HTR-8/SVneo (cell line): ENCODE measurements around the gene STK4.
"Not testable (repeated sequence)": the region's sequence is repeated elsewhere in the genome, so short reads cannot be mapped to it uniquely, and the experiment has no call there.

Source experiments
- DNase-seq: peaks from one replicate; pipeline ENCODE4 v3.0.0; 2011; ENCODE audit warnings: low spot score, mixed read lengths; ENCODE audit not compliant: insufficient read length
- FAIRE-seq: peaks from 2 replicates; lab custom pipeline; 2011; peaks lifted over from hg19 to GRCh38; lab: Jason Lieb, UNC

STK4 gene

DNA sequence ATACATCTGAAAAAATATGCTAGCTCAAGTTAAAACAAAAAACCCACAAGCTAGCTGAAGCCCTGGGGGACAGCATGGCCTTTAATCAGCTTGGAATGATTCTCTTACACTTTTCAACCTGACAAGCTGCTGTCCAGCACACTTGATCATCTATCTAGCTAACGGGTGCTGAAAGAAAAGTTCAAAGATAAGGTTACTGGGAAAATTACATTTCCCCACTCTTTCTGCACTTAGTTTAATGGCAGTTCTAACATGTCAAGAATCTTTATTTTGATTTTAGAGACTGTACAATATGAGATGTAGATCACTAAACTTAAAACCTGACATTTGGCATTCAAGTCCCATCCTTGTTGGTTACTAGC is 53.4 kb downstream of the STK4 start:
- FAIRE-seq (peak; percentile 31), DNase-seq (no peak)

DNA sequence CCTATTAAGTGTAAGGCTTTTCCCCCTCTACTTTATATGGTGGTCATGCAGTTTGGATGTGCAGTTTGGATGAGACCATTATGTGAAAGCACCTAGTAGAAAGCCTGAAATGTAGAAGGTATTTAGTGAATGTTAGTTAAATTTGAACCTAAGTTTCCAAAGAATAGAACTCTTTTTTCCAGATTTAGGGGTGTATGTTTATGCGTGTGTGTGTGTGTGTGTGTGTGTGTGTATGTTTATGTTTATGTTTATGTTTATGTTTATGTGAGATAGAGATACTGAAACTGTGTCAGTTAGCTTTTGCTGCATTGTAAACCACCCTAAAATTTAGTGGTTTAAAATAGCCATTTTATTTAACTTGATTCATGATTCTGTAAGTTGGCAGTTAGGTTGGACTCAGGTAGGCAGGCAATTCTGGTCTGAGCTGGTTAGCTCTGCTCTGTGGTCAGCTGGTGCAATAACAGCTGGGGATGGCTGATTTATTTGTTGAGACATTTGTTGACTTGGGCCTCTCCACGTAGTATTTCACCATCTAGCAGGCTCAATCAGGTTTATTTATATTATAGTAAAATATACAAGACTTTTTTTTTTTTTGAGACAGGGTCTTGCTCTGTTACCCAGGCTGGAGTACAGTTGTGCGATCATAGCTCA is 54.0 kb downstream of the STK4 start:
- DNase-seq (no peak), FAIRE-seq (peak; percentile 36)

DNA sequence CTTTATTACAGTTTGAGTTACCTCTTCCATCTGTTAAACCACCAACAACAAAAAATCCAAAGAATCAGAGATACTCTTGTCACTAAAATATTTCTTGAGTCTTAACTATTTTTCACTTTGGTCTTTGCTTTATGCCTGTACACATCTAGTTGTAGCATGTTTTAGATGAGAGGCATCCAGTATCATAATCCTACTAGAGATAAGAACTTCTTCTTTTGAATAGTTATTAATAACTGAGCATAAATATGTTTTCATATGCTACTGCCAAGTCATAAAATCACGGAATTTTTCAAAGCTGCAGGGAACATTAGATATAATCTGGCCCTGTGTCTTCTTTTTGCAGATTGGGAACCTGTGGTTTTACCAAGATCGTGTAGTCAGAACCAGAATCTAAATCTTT is 55.3 kb downstream of the STK4 start:
- DNase-seq (no peak), FAIRE-seq (no peak)

DNA sequence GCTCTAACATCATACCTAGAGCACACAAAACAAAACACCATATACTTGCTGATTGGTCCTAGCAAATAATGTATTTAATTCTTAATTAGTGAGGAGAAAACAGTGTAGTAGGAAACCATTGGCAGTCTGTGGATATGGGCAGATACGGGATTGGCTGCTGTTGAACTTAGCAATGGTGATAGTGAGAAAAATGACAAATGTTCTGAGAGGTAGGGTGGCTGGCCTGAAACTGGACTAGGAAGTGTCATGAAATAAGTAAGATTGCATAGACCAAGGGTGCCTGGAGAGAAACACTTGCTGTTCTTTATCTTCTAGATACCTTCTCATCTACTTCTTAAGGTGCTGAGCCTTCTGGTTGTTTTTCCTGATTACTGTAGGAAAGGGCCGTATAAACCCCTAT is 56.8 kb downstream of the STK4 start:
- FAIRE-seq: peak; percentile 90
- DNase-seq: not testable (repeated sequence)

DNA sequence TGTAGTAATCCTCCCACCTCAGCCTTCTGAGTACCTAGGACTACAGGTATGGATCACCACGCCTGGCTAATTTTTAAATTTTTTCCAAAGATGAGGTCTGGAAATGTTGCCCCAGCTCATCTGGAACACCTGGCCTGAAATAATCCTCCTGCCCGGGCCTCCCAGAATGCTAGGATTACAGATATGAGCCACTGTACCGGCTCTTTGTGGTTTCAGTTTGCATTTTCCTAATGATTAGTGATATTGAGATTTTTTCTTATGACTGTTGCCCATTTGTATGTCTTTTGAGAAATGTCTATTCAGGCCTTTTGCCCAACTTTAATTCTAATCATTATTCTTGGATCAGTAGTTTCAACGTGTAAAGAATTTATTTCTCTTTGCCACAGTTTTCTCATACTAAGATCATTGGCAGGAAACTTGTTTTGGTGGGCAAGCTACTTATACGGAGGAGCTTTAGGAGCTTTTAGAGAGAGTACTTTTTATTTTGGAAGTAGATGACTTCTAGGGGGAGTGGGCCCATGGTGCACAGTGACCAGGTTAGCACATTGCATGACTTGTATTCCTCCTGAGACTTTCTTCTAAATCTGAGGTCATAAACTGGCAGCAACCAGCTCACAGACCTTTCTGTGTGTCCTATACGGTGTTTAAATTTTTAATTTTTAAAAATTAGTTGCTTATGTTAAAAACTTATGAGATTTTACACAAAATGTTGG is 62.3 kb downstream of the STK4 start:
- DNase-seq: no peak
- peak; percentile 42 for FAIRE-seq

DNA sequence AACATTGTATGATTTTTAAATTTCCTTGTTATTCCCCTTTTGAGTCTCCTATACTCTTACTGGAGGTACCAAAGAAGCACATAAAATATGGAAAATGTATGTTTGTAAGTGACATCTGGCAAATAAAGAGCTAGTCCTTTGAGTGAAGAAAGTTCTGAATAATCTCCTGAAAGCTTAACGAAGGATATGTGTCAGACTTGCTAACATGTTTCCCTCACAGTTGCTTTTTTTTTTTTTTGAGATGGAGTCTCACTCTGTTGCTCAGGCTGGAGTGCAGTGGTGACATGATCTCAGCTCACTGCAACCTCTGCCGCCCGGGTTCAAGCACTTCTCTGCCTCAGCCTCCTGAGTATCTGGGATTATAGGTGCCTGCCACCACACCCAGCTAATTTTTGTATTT is 63.6 kb downstream of the STK4 start:
- no peak for FAIRE-seq
- no peak for DNase-seq

DNA sequence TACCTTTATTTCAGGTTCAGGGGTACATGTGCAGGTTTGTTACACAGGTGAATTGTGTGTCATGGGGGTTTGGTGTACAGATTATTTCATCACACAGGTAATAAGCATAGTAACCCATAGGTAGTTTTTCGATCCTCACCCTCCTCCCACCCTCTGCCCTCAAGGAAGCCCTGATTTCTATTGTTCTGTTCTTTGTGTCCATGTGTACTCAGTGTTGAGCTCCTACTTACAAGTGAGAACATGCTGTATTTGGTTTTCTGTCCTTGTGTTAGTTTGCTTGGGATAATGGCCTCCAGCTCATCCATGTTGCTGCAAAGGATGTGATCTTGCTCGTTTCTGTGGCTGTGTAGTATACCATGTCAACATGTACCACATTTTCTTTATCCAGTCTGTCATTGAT is 66.0 kb downstream of the STK4 start:
- FAIRE-seq (peak; percentile 93), DNase-seq (no peak)

DNA sequence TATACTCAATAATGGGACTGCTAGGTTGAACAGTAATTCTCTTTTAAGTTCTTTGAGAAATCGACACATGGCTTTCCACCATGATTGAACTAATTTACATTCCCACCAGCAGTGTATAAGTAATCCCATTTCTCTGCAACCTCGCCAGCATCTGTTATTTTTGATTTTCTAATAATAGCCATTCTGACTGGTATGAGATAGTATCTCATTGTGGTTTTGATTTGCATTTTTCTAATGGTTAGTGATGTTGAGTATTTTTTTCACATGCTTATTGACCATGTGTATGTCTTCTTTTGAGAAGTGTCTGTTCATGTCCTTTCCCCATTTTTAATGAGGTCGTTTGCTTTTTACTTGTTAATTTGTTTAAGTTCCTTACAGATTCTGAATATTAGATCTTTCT is 66.5 kb downstream of the STK4 start:
- FAIRE-seq (no peak), DNase-seq (no peak)

DNA sequence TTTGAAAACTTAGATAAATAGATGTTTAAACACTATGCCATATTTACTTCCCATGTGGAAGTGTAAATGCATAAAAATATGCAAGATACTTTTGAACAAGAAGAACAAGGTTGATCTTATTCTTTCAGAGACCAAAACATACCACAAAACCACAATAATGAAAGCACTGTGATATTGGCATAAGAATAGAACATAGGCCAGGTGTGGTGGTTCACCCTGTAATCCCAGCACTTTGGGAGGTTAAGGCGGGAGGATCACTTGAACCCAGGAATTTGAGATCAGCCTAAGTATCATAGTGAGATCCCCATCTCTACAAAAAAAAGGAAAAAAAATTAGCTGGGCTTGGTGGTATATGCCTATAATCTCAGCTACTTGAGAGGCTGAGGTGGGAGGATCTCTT is 68.1 kb downstream of the STK4 start:
- FAIRE-seq (no peak), DNase-seq (no peak)

DNA sequence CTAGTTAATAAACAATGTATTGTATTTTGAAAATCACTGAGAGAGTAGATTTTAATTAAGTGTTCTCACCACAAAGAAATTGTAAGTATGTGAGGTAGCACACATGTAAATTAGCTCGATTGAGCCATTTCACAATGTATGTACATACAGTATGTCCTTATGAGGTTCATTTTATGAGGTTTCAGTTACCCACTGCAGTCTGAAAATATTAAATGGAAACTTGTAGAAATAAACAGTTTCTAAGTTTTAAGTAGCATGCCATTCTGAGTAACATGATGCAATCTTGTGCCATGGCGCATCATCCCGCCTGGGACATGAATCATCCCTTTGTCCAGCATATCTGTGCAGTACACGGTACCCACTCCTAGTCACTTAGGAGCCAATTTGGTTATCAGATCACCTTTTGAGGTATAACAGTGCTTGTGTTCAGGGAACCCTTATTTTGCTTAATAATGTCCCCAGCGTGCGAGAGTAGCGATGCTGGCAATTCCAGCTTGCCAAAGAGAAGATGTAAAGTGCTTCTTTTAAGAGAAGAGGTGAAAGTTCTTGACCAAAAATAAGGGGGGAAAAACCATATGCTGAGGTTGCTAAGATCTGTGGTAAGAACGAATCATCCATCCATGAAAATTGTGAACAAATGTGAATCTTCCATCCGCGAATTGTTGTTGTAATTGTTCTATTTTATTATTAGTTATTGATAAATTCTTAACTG is 69.9 kb downstream of the STK4 start:
- peak; percentile 97 for FAIRE-seq
- DNase-seq: no peak

DNA sequence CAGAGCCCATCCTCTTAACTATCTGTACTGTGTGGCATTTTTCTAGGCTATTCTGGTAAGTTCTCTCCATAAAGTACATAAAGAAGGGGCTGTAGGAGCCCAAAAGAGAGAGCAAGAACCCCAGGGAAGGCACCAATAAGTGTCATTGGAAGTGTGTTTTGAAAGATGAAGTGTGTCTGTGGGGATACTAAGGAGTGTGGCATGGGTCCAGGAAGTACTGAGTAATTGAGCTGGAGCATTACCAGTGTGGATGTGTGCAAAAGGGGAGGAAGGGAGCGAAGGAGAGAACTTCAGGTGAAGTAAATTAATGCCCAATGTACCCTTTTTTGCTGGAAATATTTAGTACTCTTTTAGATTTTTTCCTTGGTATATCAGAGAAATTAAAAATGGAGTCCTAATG is 70.7 kb downstream of the STK4 start:
- DNase-seq (no peak), FAIRE-seq (peak; percentile 64)

DNA sequence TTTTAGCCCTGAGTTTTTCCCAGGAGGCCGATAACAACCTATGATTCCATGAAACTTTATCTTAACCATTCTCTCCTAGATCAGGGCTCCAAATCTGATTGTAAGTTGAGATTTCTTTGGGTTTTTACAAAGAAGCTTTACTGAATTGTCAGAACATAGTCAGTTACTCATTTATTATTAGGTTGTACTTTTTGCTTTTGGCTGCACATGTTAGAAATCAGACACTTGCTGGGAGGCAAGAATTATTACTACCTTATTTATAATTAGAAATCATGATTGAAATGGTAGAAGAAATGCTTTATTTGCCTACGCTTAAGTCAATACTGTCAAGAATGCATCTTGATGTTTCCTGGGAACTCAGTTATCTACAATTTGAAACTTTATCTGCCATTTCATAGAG is 71.3 kb downstream of the STK4 start:
- DNase-seq (no peak), FAIRE-seq (no peak)

DNA sequence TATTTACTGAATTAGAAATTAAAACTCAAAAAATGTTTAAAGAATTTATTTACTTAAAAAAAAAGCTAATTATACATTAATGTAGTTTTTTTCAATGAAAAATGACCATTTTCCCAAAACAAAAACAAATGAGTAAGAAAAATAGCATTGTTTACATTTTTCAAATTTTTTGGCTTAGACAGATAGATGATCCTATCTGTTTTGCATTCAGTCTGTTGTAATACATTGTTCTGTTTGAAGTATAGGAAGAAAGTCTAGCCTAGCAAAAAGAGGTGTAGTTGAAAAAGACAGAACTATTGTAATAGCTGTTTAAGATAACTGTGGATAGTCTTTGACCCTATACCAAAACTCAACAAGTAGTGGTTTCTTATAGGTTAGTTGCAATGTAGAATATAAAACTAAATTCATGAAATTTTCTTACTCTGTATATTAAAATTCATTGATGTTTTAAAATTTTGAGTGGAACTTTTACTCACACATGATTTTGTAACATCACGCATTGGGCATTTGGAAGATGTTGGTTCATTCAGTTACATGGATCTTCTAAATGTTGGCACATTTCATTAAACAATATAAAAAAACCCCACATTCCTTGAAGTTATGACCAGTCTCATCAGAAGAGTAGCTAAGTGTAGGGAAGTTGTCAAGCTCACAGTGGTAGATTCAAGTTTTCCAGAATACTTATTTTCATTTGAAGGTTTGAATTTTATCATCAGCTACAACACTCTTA is 72.6 kb downstream of the STK4 start:
- peak; percentile 38 for FAIRE-seq
- no peak for DNase-seq

DNA sequence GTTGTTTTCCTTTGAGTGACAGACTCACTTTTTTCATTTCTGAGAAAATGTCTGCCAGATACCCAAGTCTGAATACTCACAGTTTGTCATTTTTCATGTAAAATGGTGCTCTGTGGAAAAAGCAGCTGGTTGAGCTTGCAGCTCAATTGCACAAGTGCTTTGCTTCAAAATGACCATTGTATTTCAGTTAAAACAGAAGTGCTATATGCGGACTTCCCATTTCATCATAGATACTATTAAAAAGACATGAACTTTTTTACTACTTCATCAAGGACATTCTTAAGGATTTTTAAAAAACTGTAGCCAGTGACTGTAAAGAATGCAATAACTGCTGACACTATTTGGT is 73.1 kb downstream of the STK4 start:
- no peak for DNase-seq
- FAIRE-seq: peak; percentile 72

DNA sequence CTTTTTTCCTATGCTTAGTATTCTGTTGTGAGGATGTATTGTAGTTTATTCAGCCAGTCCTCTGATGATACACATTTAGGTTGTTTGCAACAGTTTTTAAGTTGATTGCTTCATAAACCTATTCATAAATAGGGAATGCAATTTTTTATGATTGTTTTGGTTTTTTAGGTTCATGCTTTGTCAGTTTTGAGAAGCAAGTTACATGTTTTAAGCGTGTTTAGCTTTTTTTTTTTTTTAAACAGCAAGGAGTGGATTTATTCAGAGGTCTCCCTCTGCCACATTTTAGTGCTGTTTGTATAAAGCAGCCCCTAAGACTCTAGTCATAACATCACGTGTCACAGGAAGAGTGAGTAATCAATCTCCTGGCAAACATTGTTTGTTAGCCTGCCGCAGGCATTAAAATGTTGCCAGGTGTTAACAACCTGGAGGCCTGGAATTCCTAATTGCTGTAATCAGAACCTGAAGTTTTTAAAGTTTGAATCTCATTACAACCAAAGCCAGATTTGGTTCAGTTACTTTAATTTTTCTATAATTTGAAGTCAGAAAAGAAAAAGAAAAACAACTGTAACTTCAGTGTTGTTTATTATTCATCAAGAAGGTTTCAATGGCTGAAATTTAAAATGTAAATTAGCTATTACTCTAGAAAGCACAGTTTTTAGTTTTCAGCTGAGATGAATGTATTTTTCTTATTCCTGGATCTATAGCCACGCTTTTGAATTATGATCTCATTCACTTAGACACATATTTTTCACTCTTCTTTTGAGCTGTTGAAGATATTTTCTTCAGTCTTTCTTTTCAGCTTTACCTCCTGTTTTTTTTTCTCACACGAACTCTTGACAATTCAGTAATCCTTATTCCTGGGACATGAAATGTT is 75.4 kb downstream of the STK4 start:
- peak; percentile 95 for FAIRE-seq
- DNase-seq: peak; percentile 73

DNA sequence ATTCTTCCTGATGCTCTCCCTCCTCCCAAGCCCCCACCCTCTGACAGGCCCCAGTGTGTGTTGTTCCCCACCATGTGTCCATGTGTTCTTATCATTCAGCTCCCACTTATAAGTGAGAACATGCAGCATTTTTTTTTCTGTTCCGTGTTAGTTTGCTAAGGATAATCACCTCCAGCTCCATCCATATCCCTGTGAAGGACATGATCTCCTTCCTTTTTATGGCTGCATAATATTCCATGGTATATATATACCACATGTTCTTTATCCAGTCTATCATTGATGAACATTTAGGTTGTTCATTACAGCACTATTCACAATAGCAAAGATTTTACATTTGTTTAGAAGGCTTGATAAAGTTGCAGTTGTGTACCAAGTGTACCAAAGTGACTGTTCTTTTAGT is 76.7 kb downstream of the STK4 start:
- no peak for FAIRE-seq
- no peak for DNase-seq

DNA sequence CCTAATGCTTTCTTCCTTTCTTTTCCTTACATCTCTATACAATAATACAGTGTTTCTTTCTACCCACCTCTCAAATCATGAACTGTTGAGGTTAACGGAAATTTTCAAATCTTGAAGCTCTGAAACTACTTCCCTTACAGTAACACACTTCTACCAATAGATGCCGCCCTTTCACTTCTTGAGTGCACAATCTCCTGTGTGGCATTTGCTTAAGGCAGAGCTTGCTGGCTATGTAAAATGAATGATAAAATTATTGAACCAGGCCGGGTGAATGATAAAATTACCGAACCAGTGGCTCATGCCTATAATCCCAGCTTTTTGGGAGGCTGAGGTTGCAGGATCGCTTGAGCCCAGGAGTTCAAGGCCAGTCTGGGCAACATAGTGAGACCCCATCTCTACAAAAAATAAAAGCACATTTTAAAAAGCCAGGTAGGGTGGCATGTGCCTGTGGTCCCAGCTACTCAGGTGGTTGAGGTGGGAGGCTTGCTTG is 77.8 kb downstream of the STK4 start:
- DNase-seq (peak; percentile 87), FAIRE-seq (peak; percentile 99)

DNA sequence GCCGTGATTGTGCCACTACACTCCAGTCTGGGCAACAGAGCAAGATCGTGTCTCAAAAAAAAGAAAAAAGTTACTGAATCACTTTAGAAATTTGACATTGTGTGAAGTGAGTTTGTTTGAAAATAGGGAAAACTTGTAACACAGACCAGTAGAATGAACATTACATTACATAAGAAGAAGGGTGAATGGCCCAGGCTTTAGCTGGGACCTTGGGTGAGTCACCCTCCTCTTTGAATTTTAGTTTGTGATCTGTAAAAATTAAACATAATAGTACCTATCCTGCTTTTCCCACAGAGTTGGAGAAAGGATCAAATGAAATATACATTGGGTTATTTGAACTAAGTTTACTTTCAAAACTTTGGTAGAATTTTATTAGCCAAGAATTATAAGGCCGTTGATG is 78.3 kb downstream of the STK4 start:
- DNase-seq (no peak), FAIRE-seq (no peak)

DNA sequence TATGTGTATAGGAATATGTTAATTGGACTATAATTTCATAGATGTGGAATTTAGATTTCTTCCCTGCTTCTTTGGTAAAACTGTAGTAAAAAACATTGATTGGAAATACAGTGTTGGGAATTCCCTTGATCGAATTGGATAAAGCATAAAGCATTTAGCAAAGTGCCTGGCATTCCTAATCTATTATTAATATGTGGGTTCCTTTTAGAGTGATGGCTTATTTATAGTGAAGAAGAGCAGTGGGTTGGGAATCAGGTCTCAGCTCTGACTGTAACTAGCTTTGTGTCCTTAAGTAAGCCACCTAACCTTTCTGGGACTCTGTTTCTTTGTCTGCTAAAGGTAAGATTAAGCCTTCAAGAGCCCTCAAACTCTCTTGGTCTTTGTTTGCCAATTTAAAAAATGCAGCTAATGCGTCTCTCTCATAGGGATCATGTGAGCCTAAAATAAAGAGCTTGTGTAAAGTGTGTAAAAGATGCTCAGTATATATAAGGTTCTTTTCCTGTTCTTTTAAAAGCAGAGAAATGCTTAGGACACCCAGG is 81.3 kb downstream of the STK4 start:
- no peak for DNase-seq
- FAIRE-seq: no peak

DNA sequence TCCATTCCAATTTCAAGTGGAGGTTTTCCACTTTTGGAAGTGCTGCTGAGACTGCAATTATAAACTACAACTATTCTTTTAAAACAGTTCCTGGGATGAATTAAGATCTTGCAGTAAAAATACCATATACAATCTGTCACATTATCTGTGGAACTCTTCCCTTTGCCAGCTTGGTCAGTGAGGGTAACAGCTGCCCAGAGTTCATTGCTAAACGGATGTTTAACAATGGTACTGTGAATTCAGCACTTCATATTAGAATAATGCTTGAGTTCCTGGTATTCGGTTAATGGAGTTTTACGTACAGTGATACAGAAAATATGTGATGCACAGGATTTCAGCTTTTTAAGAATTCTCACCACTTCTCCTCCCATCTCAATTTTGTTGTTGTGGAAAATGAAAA is 83.1 kb downstream of the STK4 start:
- no peak for FAIRE-seq

More for the DNA sequence above, 83.1 kb downstream of the STK4 start:
- DNase-seq: no peak
